HG03045 (cell line): Measurements from ENCODE around the gene AMBP.

Experiments used
- ATAC-seq: cut with Tn5 transposase; IDR thresholded peaks from one replicate; pipeline ENCODE4 v1.9.1; 2021; ENCODE audit warnings: mild to moderate bottlenecking, moderate library complexity; ENCODE audit not compliant: unreplicated experiment

The AMBP gene

GRCh38 chr9:114076237-114077161 is 1.6 kb downstream of the AMBP start:
- ATAC-seq: no peak

- no peak for ATAC-seq
These were observed 2.5 kb downstream of the AMBP start for GRCh38 chr9:114075602-114076001.

- no peak for ATAC-seq
These were observed 5.6 kb downstream of the AMBP start for GRCh38 chr9:114072184-114073140.

- no peak for ATAC-seq
These were observed 6.8 kb downstream of the AMBP start for GRCh38 chr9:114071197-114071795.

- no peak for ATAC-seq
These were observed 7.7 kb downstream of the AMBP start for GRCh38 chr9:114070188-114071103.

- no peak for ATAC-seq
These were observed 8.5 kb downstream of the AMBP start for GRCh38 chr9:114069476-114070187.

GRCh38 chr9:114065304-114065703 is 12.8 kb downstream of the AMBP start:
- no peak for ATAC-seq

- no peak for ATAC-seq
These were observed 16.1 kb downstream of the AMBP start for GRCh38 chr9:114061830-114062474.

- ATAC-seq: no peak
These were observed 16.8 kb downstream of the AMBP start for GRCh38 chr9:114061292-114061691.

- ATAC-seq: no peak
These were observed 17.4 kb downstream of the AMBP start for GRCh38 chr9:114060711-114061110.

GRCh38 chr9:114060070-114060469 is 18.0 kb downstream of the AMBP start:
- no peak for ATAC-seq

GRCh38 chr9:114059047-114059803 is 18.9 kb downstream of the AMBP start:
- ATAC-seq: no peak

- no peak for ATAC-seq
These were observed 19.4 kb downstream of the AMBP start for GRCh38 chr9:114058688-114059046.

- no peak for ATAC-seq
These were observed 20.8 kb downstream of the AMBP start for GRCh38 chr9:114057161-114057885.

GRCh38 chr9:114056527-114056926 is 21.6 kb downstream of the AMBP start:
- no peak for ATAC-seq

GRCh38 chr9:114055894-114056293 is 22.2 kb downstream of the AMBP start:
- ATAC-seq: no peak

GRCh38 chr9:114055061-114055460 is 23.0 kb downstream of the AMBP start:
- ATAC-seq: no peak
